Endothelial cell of umbilical vein (primary cell): ENCODE data around the gene INIP. TPM values are rescaled to one million over a fixed set of nuclear protein-coding genes. Genes with fewer than 3 reads are reported as not detected.

Source experiments
- BruUV-seq: library from RNA; stranded (reverse); fragments of 400-500 nt; replicated peaks from 2 replicates; lab custom pipeline; 2021; lab: Mats Ljungman, UMichigan
- CTCF ChIA-PET: fragments of 300-600, 350-600 bp; sonication (Branson Sonifier 250); formaldehyde crosslinking; loops from one replicate; lab custom pipeline; 2021; ENCODE audit warnings: antibody characterized with exemption, inconsistent platforms; lab: Charles Lee
- POLR2A ChIA-PET: fragments of 300-600, 350-600 bp; sonication (Branson Sonifier 250); formaldehyde crosslinking; loops from one replicate; lab custom pipeline; 2021; ENCODE audit warnings: antibody characterized with exemption, inconsistent platforms; lab: Charles Lee
- DNase-seq: peaks from one replicate; pipeline ENCODE4 v3.0.0-alpha.2; 2011; ENCODE audit warnings: low read depth, low spot score
- FAIRE-seq: peaks from 2 replicates; lab custom pipeline; 2011; peaks lifted over from hg19 to GRCh38; lab: Jason Lieb, UNC
- H2AFZ ChIP-seq: 2 replicates; pipeline ENCODE4 v1.6.0; 2012; ENCODE audit warnings: low read depth, low read length, control low read depth, inconsistent platforms
- H3K27ac ChIP-seq: 2 replicates; pipeline ENCODE4 v1.5.1; 2011; ENCODE audit warnings: low read depth, mild to moderate bottlenecking, control low read depth, low read length, moderate library complexity; ENCODE audit not compliant: insufficient read depth
- H3K27me3 ChIP-seq, 2 experiments: 2 replicates each; pipeline versions ENCODE4 v1.6.0 to v1.6.1; 2011; ENCODE audit warnings: low read length in 2 of 2, mixed read lengths in 1 of 2; ENCODE audit not compliant: control insufficient read depth in 2 of 2, insufficient read depth in 2 of 2
- H3K36me3 ChIP-seq, 2 experiments: 2 replicates in 1 of 2; 3 replicates in 1 of 2; pipeline ENCODE4 v1.5.1; 2011; ENCODE audit warnings: low read length in 2 of 2, mild to moderate bottlenecking in 1 of 2, moderate library complexity in 1 of 2; ENCODE audit not compliant: control insufficient read depth in 2 of 2, insufficient read depth in 2 of 2; ENCODE audit errors: extremely low read depth in 1 of 2
- H3K4me1 ChIP-seq: 3 replicates; pipeline ENCODE4 v1.5.1; 2011; ENCODE audit warnings: mild to moderate bottlenecking, low read length; ENCODE audit not compliant: control insufficient read depth, insufficient read depth; ENCODE audit errors: extremely low read depth
- H3K4me2 ChIP-seq: 2 replicates; pipeline ENCODE4 v1.6.1; 2011; ENCODE audit warnings: low read length, control low read depth, mixed read lengths; ENCODE audit not compliant: insufficient read depth
- H3K4me3 ChIP-seq, 3 experiments: fragments of 200-600 bp in 1 of 3; sonication (generic), shearing (Covaris generic) in 1 of 3; replicated peaks in 1 of 3; 2 replicates each; pipeline ENCODE4 v1.5.1; 2011 to 2016; ENCODE audit warnings: control low read depth in 3 of 3, low read length in 3 of 3, mild to moderate bottlenecking in 2 of 3, inconsistent platforms in 1 of 3, low read depth in 1 of 3, moderate library complexity in 1 of 3; ENCODE audit not compliant: insufficient read depth in 1 of 3
- H3K79me2 ChIP-seq: 2 replicates; pipeline ENCODE4 v1.6.0; 2012; ENCODE audit warnings: low read length, inconsistent platforms; ENCODE audit not compliant: control insufficient read depth, insufficient read depth
- H3K9ac ChIP-seq: replicated peaks from 2 replicates; pipeline ENCODE3; 2011; ENCODE audit warnings: low read length, control low read depth; ENCODE audit not compliant: insufficient read depth; ENCODE audit errors: extremely low read depth
- H3K9me1 ChIP-seq: replicated peaks from 3 replicates; pipeline ENCODE4 v1.6.0; 2011; ENCODE audit warnings: mild to moderate bottlenecking, low read length; ENCODE audit not compliant: control insufficient read depth, insufficient read depth; ENCODE audit errors: extremely low read depth
- H3K9me3 ChIP-seq: replicated peaks from 2 replicates; pipeline ENCODE4 v1.5.1; 2012; ENCODE audit warnings: low read length, inconsistent platforms; ENCODE audit not compliant: control insufficient read depth, insufficient read depth
- H4K20me1 ChIP-seq: replicated peaks from 2 replicates; pipeline ENCODE3; 2011; ENCODE audit warnings: mild to moderate bottlenecking, low read length; ENCODE audit not compliant: control insufficient read depth, insufficient read depth; ENCODE audit errors: extremely low read depth
- CTCF ChIP-seq, 2 donors: IDR thresholded peaks; 1 replicate in 1 of 2; 2 replicates in 1 of 2; pipeline ENCODE4 v1.5.1; 2011; ENCODE audit warnings: low read length in 2 of 2, mild to moderate bottlenecking in 2 of 2, moderate library complexity in 2 of 2, control low read depth in 1 of 2, inconsistent platforms in 1 of 2, low read depth in 1 of 2; ENCODE audit not compliant: insufficient read depth in 1 of 2; ENCODE audit errors: extremely low read depth in 1 of 2
- EZH2 ChIP-seq: IDR thresholded peaks from 2 replicates; pipeline ENCODE4 v1.6.1; 2012; ENCODE audit warnings: borderline replicate concordance, low read depth, mild to moderate bottlenecking, moderate library complexity, low read length, inconsistent platforms; ENCODE audit not compliant: severe bottlenecking
- FOS ChIP-seq: IDR thresholded peaks from 2 replicates; pipeline ENCODE4 v1.6.1; 2011; ENCODE audit warnings: mild to moderate bottlenecking, low read length, moderate library complexity, borderline replicate concordance; ENCODE audit not compliant: insufficient read depth
- GATA2 ChIP-seq: IDR thresholded peaks from 2 replicates; pipeline ENCODE4 v1.7.0; 2011; ENCODE audit warnings: low read depth, mild to moderate bottlenecking, moderate library complexity, mixed read lengths, low read length; ENCODE audit not compliant: insufficient read length, insufficient read depth
- JUN ChIP-seq: IDR thresholded peaks from 2 replicates; pipeline ENCODE4 v1.6.1; 2011; ENCODE audit warnings: borderline replicate concordance, low read depth; ENCODE audit not compliant: insufficient read length, insufficient read depth
- MAX ChIP-seq: IDR thresholded peaks from 2 replicates; pipeline ENCODE4 v1.6.1; 2011; ENCODE audit not compliant: insufficient read depth, insufficient read length
- MYC ChIP-seq: IDR thresholded peaks from one replicate; pipeline ENCODE4 v1.6.1; 2011; ENCODE audit warnings: mild to moderate bottlenecking, low read depth, low read length
- POLR2A ChIP-seq: IDR thresholded peaks from 2 replicates; pipeline ENCODE4 v1.6.1; 2012; ENCODE audit warnings: low read depth, mild to moderate bottlenecking, control low read depth, low read length
- POLR2AphosphoS5 ChIP-seq: IDR thresholded peaks from 2 replicates; pipeline ENCODE4 v1.6.1; 2012; ENCODE audit warnings: low read depth, mild to moderate bottlenecking, control low read depth, low read length, moderate library complexity; ENCODE audit not compliant: insufficient read depth
- dilution Hi-C: fragments of 300-500 bp; cut with MboI; formaldehyde crosslinking; loops from one replicate; pipeline ENCODE4 v1.15.0; 2019; ENCODE audit warnings: low sequenced_read_pairs; ENCODE audit not compliant: extremely low pct_ligation_motif_present
- intact Hi-C: fragments of 100-400 bp; cut with micrococcal nuclease; formaldehyde crosslinking; loops from one replicate; pipeline ENCODE4 v1.10.0; 2022
- polyA plus RNA-seq, 4 experiments: library from polyadenylated mRNA; depleted of rRNA in 3 of 4; stranded (reverse) in 3 of 4; unstranded in 1 of 4; fragments of >200 nt; gene quantifications; 2 replicates each; pipeline versions ENCODE4 v1.2.1 to v1.2.3, GENCODE V29; 2011 to 2012; ENCODE audit warnings: missing spikeins in 1 of 4
- total RNA-seq: library from RNA; stranded (reverse); gene quantifications from 2 replicates; pipeline ENCODE4 v1.2.3, GENCODE V29; 2021

The INIP gene
- total and polyA plus RNA-seq, 2 donors (not counting 3 experiments of a cell fraction or from before 2014, with no cell fraction given): 12.3 to 25.7 TPM

GRCh38 chr9:112764344-112764743 lies 46.4 kb upstream of the INIP start:
- H3K4me1 ChIP-seq: no peaks in the 10 kb centered on the region
- DNase-seq: no peak
- H3K79me2 ChIP-seq: no peaks in the 10 kb centered on the region
- no peaks in the 10 kb centered on the region for H4K20me1 ChIP-seq
- no peak for FAIRE-seq
- H3K27me3 ChIP-seq: no peaks in the 10 kb centered on the region
- TF ChIP-seq EZH2: no peak
- no peak for TF ChIP-seq GATA2
- TF ChIP-seq POLR2A: no peak
- TF ChIP-seq POLR2AphosphoS5: no peak
- TF ChIP-seq JUN: no peak
- no peak for TF ChIP-seq MYC
- no peak for TF ChIP-seq FOS
- TF ChIP-seq CTCF (IDR thresholded peaks at IDR 0.05; ENCODE audit: extremely low read depth in 1 of 2, insufficient read depth in 1 of 2, low read depth in 1 of 2, low read length in 2 of 2): no peak
- no peak for TF ChIP-seq MAX
- dilution Hi-C loops: no loop called here
- CTCF ChIA-PET: no interaction called here
- no peaks in the 10 kb centered on the region for H3K9me1 ChIP-seq
- intact Hi-C loops: no loop called here
- no TSS peak for BruUV-seq
- POLR2A ChIA-PET: interaction anchor here (0.5 kb wide), 1 partner anchor 319 kb away, joined by 3 read pairs; no protein-coding TSS in a partner anchor
- no peak overlapping the region for H3K27ac ChIP-seq
- H3K36me3 ChIP-seq: no peaks in the 10 kb centered on the region
- H2AFZ ChIP-seq: no peak overlapping the region
- H3K9ac ChIP-seq: no peak overlapping the region
- H3K9me3 ChIP-seq: no peaks in the 10 kb centered on the region
- H3K4me3 ChIP-seq: no peak overlapping the region
- H3K4me2 ChIP-seq: no peak overlapping the region
